Karpas-422 (cell line): Measurements from ENCODE around the gene B4GALT3. TPM values are rescaled to one million over a fixed set of nuclear protein-coding genes. Genes with fewer than 3 reads are reported as not detected.

Experiments
- DNase-seq: peaks from one replicate; pipeline ENCODE4 v3.0.0-alpha.2; 2015
- H2AFZ ChIP-seq: fragments of 200-600 bp; sonication (generic); 2 replicates; pipeline ENCODE4 v1.6.1; 2014; ENCODE audit warnings: antibody characterized with exemption, low read length, mixed read lengths
- H3K27ac ChIP-seq: fragments of 200-600 bp; sonication (generic); 2 replicates; pipeline ENCODE4 v1.5.1; 2014; ENCODE audit warnings: mild to moderate bottlenecking, low read length, moderate library complexity
- H3K27me3 ChIP-seq: fragments of 200-600 bp; sonication (generic); 2 replicates; pipeline ENCODE4 v1.6.1; 2014; ENCODE audit warnings: low read length, mixed read lengths
- H3K36me3 ChIP-seq: fragments of 200-600 bp; sonication (generic); 2 replicates; pipeline ENCODE4 v1.6.1; 2014; ENCODE audit warnings: low read length, mixed read lengths; ENCODE audit not compliant: insufficient read depth
- H3K4me1 ChIP-seq: fragments of 200-600 bp; sonication (generic); 2 replicates; pipeline ENCODE4 v1.6.1; 2014; ENCODE audit warnings: mild to moderate bottlenecking, low read length, mixed read lengths
- H3K4me2 ChIP-seq: fragments of 200-600 bp; sonication (generic); 2 replicates; pipeline ENCODE4 v1.6.1; 2014; ENCODE audit warnings: low read length, low read depth, mild to moderate bottlenecking; ENCODE audit not compliant: poor library complexity, severe bottlenecking
- H3K4me3 ChIP-seq: fragments of 200-600 bp; sonication (generic); 2 replicates; pipeline ENCODE4 v1.5.1; 2014; ENCODE audit warnings: mild to moderate bottlenecking, antibody characterized with exemption, low read length, mixed read lengths
- H3K79me2 ChIP-seq: fragments of 200-600 bp; sonication (generic); 2 replicates; pipeline ENCODE4 v1.6.1; 2014; ENCODE audit warnings: mild to moderate bottlenecking, low read length, mixed read lengths
- H3K9ac ChIP-seq: fragments of 200-600 bp; sonication (generic); 2 replicates; pipeline ENCODE4 v1.6.0; 2014; ENCODE audit warnings: low read length
- H3K9me2 ChIP-seq: fragments of 200-600 bp; sonication (generic), shearing (Covaris generic); replicated peaks from 2 replicates; pipeline ENCODE4 v1.6.0; 2014; ENCODE audit warnings: mild to moderate bottlenecking, low read length, moderate library complexity; ENCODE audit not compliant: insufficient read depth
- H3K9me3 ChIP-seq: fragments of 300-700, 200-600 bp; sonication (generic); 2 replicates; pipeline ENCODE4 v1.6.1; 2014; ENCODE audit warnings: low read length, mixed read lengths
- H4K20me1 ChIP-seq: fragments of 200-600 bp; sonication (generic); 2 replicates; pipeline ENCODE4 v1.6.1; 2014; ENCODE audit warnings: mild to moderate bottlenecking, antibody characterized with exemption, low read length, low read depth; ENCODE audit not compliant: insufficient read depth
- total RNA-seq: library from RNA; depleted of rRNA; stranded (reverse); fragments of >200 nt; shearing (Covaris generic); gene quantifications from 2 replicates; pipeline ENCODE4 v1.2.3, GENCODE V29; 2014; ENCODE audit warnings: low replicate concordance

B4GALT3 gene
- total RNA-seq, 1 experiment from 2014 or later, result 54.7 TPM

- H3K9me3 ChIP-seq, result no peaks in the 10 kb centered on the region
- H3K27me3 ChIP-seq, result no peaks in the 10 kb centered on the region
- H3K9me2 ChIP-seq, result no peaks in the 10 kb centered on the region
- peak overlapping the region; percentile 58 for H3K9ac ChIP-seq
- no peaks in the 10 kb centered on the region for H4K20me1 ChIP-seq
- peak overlapping the region; percentile 74 for H3K4me2 ChIP-seq
- H3K4me3 ChIP-seq, result peak overlapping the region; percentile 58; the same call in 1 of the 2 replicates
- H3K79me2 ChIP-seq, result no peaks in the 10 kb centered on the region
- H3K27ac ChIP-seq, result peak overlapping the region; percentile 98
- peak overlapping the region; percentile 42; the same call in 1 of the 2 replicates for H2AFZ ChIP-seq
- H3K4me1 ChIP-seq, result peaks cover 41% of the 10 kb centered on the region
- H3K36me3 ChIP-seq, result no peaks in the 10 kb centered on the region
- peak; percentile 94 for DNase-seq
Observed at GRCh38 chr1:161185282-161185682, 8.0 kb upstream of the B4GALT3 start.

GRCh38 chr1:161182214-161182613 is 4.9 kb upstream of the B4GALT3 start:
- Histone ChIP-seq H3K27ac (no peak overlapping the region), H3K4me3 (no peak overlapping the region), H3K4me2 (no peak overlapping the region), H3K27me3 (no peaks in the 10 kb centered on the region), H3K9me3 (no peaks in the 10 kb centered on the region), H3K9me2 (no peaks in the 10 kb centered on the region), H3K4me1 (peaks cover 48% of the 10 kb centered on the region), H3K36me3 (no peaks in the 10 kb centered on the region), H3K9ac (no peak overlapping the region), H3K79me2 (no peaks in the 10 kb centered on the region; the same call in 1 of the 2 replicates), H4K20me1 (no peaks in the 10 kb centered on the region), H2AFZ (no peak overlapping the region)
- DNase-seq, result no peak

GRCh38 chr1:161180639-161181038 is 3.3 kb upstream of the B4GALT3 start:
- no peak overlapping the region for H3K4me3 ChIP-seq
- no peak overlapping the region for H3K4me2 ChIP-seq
- H3K36me3 ChIP-seq, result no peaks in the 10 kb centered on the region
- peaks cover 13% of the 10 kb centered on the region for H3K79me2 ChIP-seq
- no peak overlapping the region for H3K27ac ChIP-seq
- H4K20me1 ChIP-seq, result no peaks in the 10 kb centered on the region
- no peaks in the 10 kb centered on the region for H3K27me3 ChIP-seq
- H3K9me2 ChIP-seq, result no peaks in the 10 kb centered on the region
- no peaks in the 10 kb centered on the region for H3K9me3 ChIP-seq
- no peak overlapping the region for H3K9ac ChIP-seq
- DNase-seq, result peak; percentile 61
- H2AFZ ChIP-seq, result no peak overlapping the region
- peaks cover 45% of the 10 kb centered on the region for H3K4me1 ChIP-seq

GRCh38 chr1:161179698-161180097 is 2.4 kb upstream of the B4GALT3 start:
- Histone ChIP-seq H3K9me2 (no peaks in the 10 kb centered on the region), H3K79me2 (peaks cover 15% of the 10 kb centered on the region), H3K9me3 (no peaks in the 10 kb centered on the region), H3K4me2 (no peak overlapping the region), H4K20me1 (no peaks in the 10 kb centered on the region), H3K9ac (no peak overlapping the region), H2AFZ (no peak overlapping the region), H3K27me3 (no peaks in the 10 kb centered on the region), H3K27ac (no peak overlapping the region), H3K4me1 (peaks cover 37% of the 10 kb centered on the region), H3K4me3 (no peak overlapping the region), H3K36me3 (no peaks in the 10 kb centered on the region)
- no peak for DNase-seq

GRCh38 chr1:161177936-161178244 is 583 bp upstream of the B4GALT3 start:
- H3K79me2 ChIP-seq, result peaks cover 15% of the 10 kb centered on the region
- peak overlapping the region; percentile 79 for H3K9ac ChIP-seq
- DNase-seq, result no peak
- peaks cover 25% of the 10 kb centered on the region for H3K4me1 ChIP-seq
- no peaks in the 10 kb centered on the region for H3K27me3 ChIP-seq
- 0 out of 2 replicates have a peak overlapping the region, but pooled peaks have one; percentile 21 for H2AFZ ChIP-seq
- H4K20me1 ChIP-seq, result no peaks in the 10 kb centered on the region
- H3K9me3 ChIP-seq, result no peaks in the 10 kb centered on the region
- peaks cover 6% of the 10 kb centered on the region; the same call in 1 of the 2 replicates for H3K36me3 ChIP-seq
- H3K4me2 ChIP-seq, result peak overlapping the region; percentile 98
- H3K4me3 ChIP-seq, result peak overlapping the region; percentile 86
- no peaks in the 10 kb centered on the region for H3K9me2 ChIP-seq
- peak overlapping the region; percentile 58 for H3K27ac ChIP-seq

- H3K4me2 ChIP-seq, result peak overlapping the region; percentile 98
- H3K9me3 ChIP-seq, result no peaks in the 10 kb centered on the region
- no peaks in the 10 kb centered on the region for H3K27me3 ChIP-seq
- no peaks in the 10 kb centered on the region for H3K9me2 ChIP-seq
- peaks cover 15% of the 10 kb centered on the region for H3K79me2 ChIP-seq
- no peaks in the 10 kb centered on the region for H4K20me1 ChIP-seq
- H3K36me3 ChIP-seq, result peaks cover 13% of the 10 kb centered on the region
- no peak for DNase-seq
- H3K4me3 ChIP-seq, result peak overlapping the region; percentile 86
- H3K9ac ChIP-seq, result peak overlapping the region; percentile 79
- peaks cover 25% of the 10 kb centered on the region for H3K4me1 ChIP-seq
- H2AFZ ChIP-seq, result peak overlapping the region; percentile 77; the same call in 1 of the 2 replicates
- peak overlapping the region; percentile 58 for H3K27ac ChIP-seq
Observed at GRCh38 chr1:161176468-161177111, 717 bp downstream of the B4GALT3 start.

- H3K4me2 ChIP-seq, result peak overlapping the region; percentile 98
- peaks cover 15% of the 10 kb centered on the region for H3K79me2 ChIP-seq
- H3K4me1 ChIP-seq, result peaks cover 25% of the 10 kb centered on the region
- H3K27me3 ChIP-seq, result no peaks in the 10 kb centered on the region
- no peak for DNase-seq
- H3K9me2 ChIP-seq, result no peaks in the 10 kb centered on the region
- H3K9me3 ChIP-seq, result no peaks in the 10 kb centered on the region
- peak overlapping the region; percentile 86 for H3K4me3 ChIP-seq
- peak overlapping the region; percentile 58 for H3K27ac ChIP-seq
- no peak overlapping the region for H2AFZ ChIP-seq
- H3K36me3 ChIP-seq, result peaks cover 19% of the 10 kb centered on the region
- no peaks in the 10 kb centered on the region for H4K20me1 ChIP-seq
- peak overlapping the region; percentile 79 for H3K9ac ChIP-seq
Observed at GRCh38 chr1:161175771-161176453, 1.4 kb downstream of the B4GALT3 start.

- H2AFZ ChIP-seq, result no peak overlapping the region
- no peaks in the 10 kb centered on the region for H4K20me1 ChIP-seq
- H3K4me2 ChIP-seq, result no peak overlapping the region
- H3K4me3 ChIP-seq, result no peak overlapping the region
- no peak for DNase-seq
- H3K36me3 ChIP-seq, result peaks cover 20% of the 10 kb centered on the region
- peaks cover 25% of the 10 kb centered on the region for H3K4me1 ChIP-seq
- no peaks in the 10 kb centered on the region for H3K9me2 ChIP-seq
- H3K79me2 ChIP-seq, result peaks cover 15% of the 10 kb centered on the region
- no peaks in the 10 kb centered on the region for H3K9me3 ChIP-seq
- no peak overlapping the region for H3K9ac ChIP-seq
- H3K27ac ChIP-seq, result no peak overlapping the region
- H3K27me3 ChIP-seq, result no peaks in the 10 kb centered on the region
Observed at GRCh38 chr1:161174911-161175310, 2.4 kb downstream of the B4GALT3 start.
